Activated CD4-positive, alpha-beta T cell treated with anti-CD3 and anti-CD28 coated beads, Interleukin-2, Interleukin-4, amounts not matched to agents 100 ng/mL and 50 ng/mL, durations not matched to agents 16 hours and 8 hours (primary cell): ENCODE data around the gene MGAT5.

Experiments
- DNase-seq: peaks from one replicate; pipeline ENCODE4 v3.0.0-alpha.2; 2020; ENCODE audit warnings: low spot score

The MGAT5 gene

DNA sequence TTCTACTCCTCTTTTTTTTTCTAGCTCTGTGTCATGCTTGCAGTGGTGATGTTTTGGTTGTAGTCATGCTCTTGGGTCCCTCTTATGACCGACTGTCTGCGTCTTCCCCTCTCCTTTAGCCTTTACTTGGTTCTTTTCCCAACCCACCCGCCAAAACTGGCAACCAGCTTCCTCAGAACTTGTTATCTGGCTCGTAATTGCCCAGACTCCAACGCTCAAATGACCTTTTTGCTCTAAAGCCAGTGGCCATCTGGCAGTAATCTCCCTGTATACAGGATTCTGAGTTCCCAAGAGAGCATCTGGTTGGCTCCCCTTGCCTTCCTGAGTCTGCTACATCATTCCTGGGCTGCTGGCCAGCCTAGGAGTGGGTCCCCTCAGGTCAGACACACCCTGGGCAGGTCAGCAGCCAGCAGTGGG lies 147.2 kb downstream of the MGAT5 start:
- no peak for DNase-seq

DNA sequence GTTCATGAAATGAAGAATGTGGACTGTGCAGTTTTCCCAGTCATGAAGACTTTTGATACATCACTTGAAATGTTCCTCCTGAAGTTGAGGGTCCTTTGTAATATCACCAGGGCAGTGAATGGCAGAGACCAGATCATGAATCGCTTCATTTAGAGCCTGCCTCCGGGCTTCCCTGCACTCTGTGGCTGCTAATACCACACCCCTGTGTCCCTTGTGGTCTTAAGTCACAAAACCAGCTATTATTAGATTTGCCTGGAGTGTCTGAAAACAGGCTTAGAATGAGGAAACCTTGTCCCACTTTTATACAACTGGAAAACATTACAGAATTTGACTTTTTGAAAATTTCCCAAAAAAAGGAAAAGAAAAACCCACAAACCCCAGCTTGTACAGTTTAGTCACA lies 147.9 kb downstream of the MGAT5 start:
- no peak for DNase-seq

- no peak for DNase-seq
Measured at GRCh38 chr2:134402410-134402809, 148.5 kb downstream of the MGAT5 start.

GRCh38 chr2:134405611-134406081 lies 151.8 kb downstream of the MGAT5 start:
- DNase-seq = no peak

GRCh38 chr2:134406311-134406710 lies 152.4 kb downstream of the MGAT5 start:
- no peak for DNase-seq

- no peak for DNase-seq
Measured at GRCh38 chr2:134406736-134407135, 152.9 kb downstream of the MGAT5 start.

GRCh38 chr2:134407154-134407890 lies 153.4 kb downstream of the MGAT5 start:
- no peak for DNase-seq

DNA sequence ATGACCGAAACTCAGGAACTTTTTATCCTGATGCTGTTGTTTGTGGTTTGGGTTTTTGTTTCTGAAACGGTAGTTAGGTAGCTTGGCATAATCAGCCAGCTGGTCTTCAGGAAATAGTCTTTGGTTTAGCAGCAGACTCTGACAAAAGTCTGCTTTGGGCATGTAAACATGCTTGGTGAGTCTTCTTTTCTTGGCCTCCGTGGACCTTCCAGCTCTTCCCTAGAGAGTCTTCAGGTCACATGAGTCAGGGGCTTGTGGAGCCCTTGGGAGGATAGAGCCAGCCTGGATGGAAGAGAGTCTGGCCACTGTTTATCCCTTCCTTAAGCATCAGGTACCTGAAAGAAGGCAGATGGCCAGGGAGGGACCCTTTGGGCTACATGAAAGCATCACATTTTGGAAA lies 154.5 kb downstream of the MGAT5 start:
- DNase-seq = no peak

- DNase-seq = no peak
Measured at GRCh38 chr2:134408791-134409190, 154.9 kb downstream of the MGAT5 start.

DNA sequence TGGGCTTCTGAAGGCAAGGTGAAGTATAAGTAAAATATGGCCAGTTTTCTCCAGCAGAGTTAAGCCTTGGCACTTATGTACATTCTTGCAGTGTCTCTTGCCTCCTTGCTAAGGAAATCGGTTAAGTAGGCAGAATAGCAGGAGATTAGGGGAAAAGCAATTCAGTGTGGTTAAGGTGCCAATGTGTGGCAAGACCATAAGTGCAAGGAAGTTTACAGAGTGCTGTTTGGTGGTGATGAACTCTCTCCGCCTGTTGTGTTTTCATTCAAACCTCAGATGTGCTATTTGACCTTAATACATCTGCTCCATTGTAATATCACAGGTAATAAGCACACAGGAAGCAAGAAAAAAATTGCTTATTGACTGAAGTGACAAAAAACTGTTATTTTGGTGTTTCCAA lies 156.1 kb downstream of the MGAT5 start:
- DNase-seq = no peak

GRCh38 chr2:134410831-134411231 lies 157.0 kb downstream of the MGAT5 start:
- DNase-seq = no peak

- DNase-seq = no peak
Measured at GRCh38 chr2:134411279-134411827, 157.5 kb downstream of the MGAT5 start.

DNA sequence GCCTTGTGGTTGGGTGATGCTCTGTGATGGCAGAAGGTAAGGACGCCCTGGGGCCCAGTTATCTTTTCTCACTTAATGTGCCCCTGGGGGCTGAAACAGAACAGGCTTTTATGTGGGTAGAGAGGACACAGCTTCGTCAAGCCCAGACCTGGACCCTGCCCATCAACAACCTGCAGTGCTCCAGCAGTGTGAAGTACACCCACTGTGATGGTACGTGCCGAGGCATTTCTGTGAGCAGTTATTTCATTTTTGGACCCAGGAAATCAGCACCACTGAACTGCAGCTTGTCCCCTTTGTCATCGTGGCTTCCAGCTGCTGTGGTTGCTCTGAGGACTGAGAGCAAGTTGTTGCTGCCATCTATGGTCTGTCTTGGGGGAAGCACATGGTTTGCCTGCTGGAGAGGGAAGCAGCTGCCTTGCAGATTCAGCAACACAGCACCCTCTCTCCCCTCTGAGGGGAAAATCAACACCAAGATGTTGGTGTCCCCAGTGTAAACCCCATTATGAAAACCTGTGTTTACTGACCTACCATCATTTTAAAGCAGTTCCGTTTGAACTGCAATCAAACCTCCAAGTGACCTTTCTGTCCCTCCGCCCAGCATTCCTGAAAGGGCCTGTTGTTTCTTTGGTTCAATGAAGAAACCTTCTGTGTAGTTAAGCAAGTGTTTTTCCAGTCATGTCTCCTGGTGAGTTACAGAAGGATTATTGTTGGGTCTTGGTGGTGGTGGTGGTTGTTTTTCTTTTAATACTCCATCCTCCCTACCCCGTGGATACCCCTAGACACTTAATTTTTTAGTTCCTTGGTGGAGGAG lies 158.2 kb downstream of the MGAT5 start:
- DNase-seq = peak; percentile 73

DNA sequence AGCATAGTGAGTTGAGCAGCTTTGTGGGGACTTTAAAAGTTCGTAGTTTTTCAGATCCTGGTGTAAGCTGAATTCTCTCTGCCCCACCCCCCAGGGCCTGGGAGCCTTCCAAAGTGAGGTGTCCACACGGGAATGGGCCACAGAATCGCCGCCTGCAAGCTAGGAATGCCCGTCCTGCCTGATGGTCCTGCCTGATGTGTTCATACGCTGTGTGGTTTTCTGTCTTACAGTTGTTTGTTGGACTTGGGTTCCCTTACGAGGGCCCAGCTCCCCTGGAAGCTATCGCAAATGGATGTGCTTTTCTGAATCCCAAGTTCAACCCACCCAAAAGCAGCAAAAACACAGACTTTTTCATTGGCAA lies 158.7 kb downstream of the MGAT5 start:
- DNase-seq = no peak

- DNase-seq = no peak
Measured at GRCh38 chr2:134413430-134413829, 159.6 kb downstream of the MGAT5 start.

DNA sequence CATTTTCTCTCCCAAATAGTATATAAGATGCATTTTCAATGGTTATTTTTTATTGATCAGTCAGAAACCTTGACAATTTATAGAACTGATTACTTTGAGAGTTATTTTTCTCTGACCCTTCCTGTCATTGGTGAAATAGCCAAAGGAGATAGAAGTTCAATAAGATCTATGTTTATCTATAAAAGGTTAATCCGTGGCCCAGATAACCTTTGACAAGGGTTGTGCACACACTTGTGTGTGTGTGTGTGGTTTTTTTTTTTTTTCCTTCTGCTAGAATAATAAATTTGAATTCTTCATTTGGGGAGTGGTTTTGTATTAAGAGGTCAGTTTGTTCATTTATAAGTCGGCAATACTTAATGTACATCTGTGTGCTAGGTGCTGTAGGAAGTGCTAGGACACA lies 160.0 kb downstream of the MGAT5 start:
- DNase-seq = no peak

GRCh38 chr2:134416018-134416417 lies 162.1 kb downstream of the MGAT5 start:
- DNase-seq = no peak

GRCh38 chr2:134416637-134417036 lies 162.8 kb downstream of the MGAT5 start:
- DNase-seq = no peak

GRCh38 chr2:134417968-134418582 lies 164.2 kb downstream of the MGAT5 start:
- DNase-seq = no peak

DNA sequence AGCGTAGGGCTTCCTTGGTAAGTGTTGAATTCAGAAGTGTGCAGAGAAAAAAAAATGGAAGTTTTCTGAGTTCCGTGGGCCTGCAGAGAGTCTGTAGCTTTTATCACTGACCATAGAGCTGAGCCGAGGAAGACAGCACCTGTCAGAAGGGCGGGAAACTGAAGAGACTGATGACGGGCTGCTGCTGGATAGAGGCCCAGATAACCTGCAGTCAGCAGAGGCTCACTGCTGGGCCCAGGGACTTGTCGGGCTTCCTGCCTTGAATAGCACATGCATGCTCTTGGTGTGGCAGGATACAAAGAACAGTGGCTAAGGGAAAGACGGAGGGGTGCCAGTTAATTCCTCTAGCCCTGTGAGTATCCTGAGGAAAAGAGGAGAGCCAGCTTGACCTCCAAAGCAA lies 166.4 kb downstream of the MGAT5 start:
- DNase-seq = no peak

- no peak for DNase-seq
Measured at GRCh38 chr2:134420920-134421319, 167.0 kb downstream of the MGAT5 start.

DNA sequence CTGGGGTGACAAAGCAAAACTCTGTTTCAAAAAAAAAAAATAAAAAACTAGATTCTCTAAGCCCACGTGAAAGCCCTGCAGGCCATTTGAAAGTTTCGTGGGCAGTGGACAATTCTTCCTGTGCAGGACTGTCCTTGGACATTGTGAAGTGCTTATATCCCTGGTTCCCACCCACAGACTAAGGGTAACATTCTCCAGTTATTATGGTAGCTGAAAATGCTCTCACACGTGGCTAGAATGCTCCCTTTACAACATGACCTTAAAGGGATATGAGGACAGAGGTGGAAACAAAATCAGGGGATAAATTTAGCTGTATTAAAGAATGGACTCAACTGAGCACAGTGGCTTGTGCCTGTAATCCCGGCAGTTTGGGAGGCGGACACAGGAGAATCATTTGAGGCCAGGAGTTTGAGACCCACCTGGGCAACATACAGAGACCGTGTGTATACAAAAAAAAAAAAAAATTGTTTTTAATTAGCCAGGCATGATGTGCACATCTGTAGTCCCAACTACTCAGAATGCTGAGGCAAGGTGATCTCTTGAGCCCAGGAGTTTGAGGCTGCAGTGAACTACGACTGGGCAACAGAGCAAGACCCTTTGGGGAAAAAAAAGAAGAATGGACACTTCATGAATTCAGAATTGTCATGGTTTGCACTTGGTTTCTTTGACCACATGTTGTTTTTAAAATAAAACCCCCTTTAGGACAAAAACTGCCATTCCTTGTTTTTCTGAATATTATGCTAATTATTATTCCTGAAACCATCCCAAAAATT lies 167.9 kb downstream of the MGAT5 start:
- no peak for DNase-seq
